ENCODE results near the gene THAP3. TPM values are rescaled to one million over a fixed set of nuclear protein-coding genes. Genes with fewer than 3 reads are reported as not detected.

The THAP3 gene
- total and polyA plus RNA-seq, 2 of the 8 experiments (the other 6 are each of a cell fraction or from before 2014, with no cell fraction given), result 8.2 to 15.3 TPM

DNA sequence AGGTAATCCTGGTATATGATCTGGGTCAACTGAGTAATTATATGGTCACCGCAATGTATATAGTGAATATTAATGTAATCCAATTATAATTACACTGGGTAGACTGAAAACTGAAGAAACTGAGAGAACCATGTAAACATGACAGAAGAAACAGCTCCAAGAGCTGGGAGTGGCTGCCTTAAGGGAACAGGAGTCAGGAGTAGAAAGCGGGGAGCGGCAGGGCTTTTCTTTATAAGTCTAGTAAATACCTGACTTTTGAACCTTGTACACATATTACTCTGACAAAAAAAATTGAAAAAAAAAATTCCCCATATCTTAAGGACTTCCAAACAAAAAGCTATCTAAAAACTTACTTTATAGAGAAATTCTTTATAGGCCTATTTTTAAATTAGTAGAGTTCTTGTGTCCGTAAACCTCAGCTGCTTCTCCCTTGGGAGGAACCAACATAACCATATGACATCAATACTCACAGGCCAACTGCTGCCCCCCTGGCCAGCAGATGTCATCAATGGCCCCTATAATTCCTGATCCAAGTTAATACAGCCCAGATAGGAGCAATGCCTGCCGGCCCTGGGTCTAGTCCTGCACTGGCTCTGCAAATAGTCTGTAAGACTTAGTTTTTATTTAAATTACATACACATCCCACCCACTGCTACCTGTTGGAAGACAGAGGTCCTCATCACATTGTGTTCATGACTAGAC is 33.8 kb downstream of the THAP3 start:
- Histone ChIP-seq H3K4me2 (ENCODE audit: insufficient read depth in 1 of 2, low read depth in 2 of 2, low read length in 2 of 2) (no peak overlapping the region), H2BK5ac (ENCODE audit: low read depth, low read length) (no peak overlapping the region), H4K8ac (ENCODE audit: extremely low read depth, insufficient read depth, low read length) (no peak overlapping the region), H3K18ac (ENCODE audit: extremely low read depth, low read length) (no peak overlapping the region), H3K36me3 (ENCODE audit: control insufficient read depth in 2 of 4, insufficient read depth in 4 of 4, low read length in 3 of 4) (peaks cover 2 to 12% (median 6%) of the 10 kb centered on the region in 4 experiments; a peak in 7 of 8 replicates), H3K23ac (ENCODE audit: insufficient read length) (no peak overlapping the region), H2AK5ac (ENCODE audit: low read depth, low read length) (no peak overlapping the region), H3K23me2 (ENCODE audit: low read depth, low read length) (peaks cover 2% of the 10 kb centered on the region; the same call in 1 of the 2 replicates), H2BK15ac (ENCODE audit: low read length) (no peak overlapping the region), H2BK120ac (replicated peaks; ENCODE audit: low read depth, low read length) (no peak overlapping the region), H2AFZ (ENCODE audit: low read length) (no peak overlapping the region), H2BK20ac (ENCODE audit: low read length) (no peak overlapping the region), H3K79me2 (ENCODE audit: control insufficient read depth in 1 of 2, insufficient read depth in 2 of 2, low read length in 2 of 2) (peaks cover 0 to 15% of the 10 kb centered on the region in 2 experiments; a peak in 1 of 4 replicates), H3K4ac (replicated peaks; ENCODE audit: insufficient read length, low read depth, low read length) (no peak overlapping the region), H3K79me1 (ENCODE audit: low read depth, low read length) (no peaks in the 10 kb centered on the region; the same call in none of the 2 replicates), H3K14ac (ENCODE audit: insufficient read length) (no peak overlapping the region), H3K27ac (ENCODE audit: low read depth, low read length) (no peak overlapping the region), H3K9me3 (ENCODE audit: insufficient read depth in 2 of 2, low read depth in 1 of 2, low read length in 1 of 2) (peaks cover 0 to 2% of the 10 kb centered on the region in 2 experiments; a peak in 1 of 4 replicates), H4K20me1 (replicated peaks in 1 of 2; ENCODE audit: control insufficient read depth in 1 of 2, insufficient read depth in 2 of 2, low read length in 2 of 2) (peaks cover 0 to 4% of the 10 kb centered on the region in 2 experiments), H3K9ac (replicated peaks in 1 of 4; ENCODE audit: extremely low read depth in 1 of 4, low read depth in 3 of 4, low read length in 3 of 4) (no peak overlapping the region), H3K4me1 (replicated peaks in 1 of 4; ENCODE audit: control insufficient read depth in 3 of 4, insufficient read depth in 4 of 4, low read length in 3 of 4) (no peaks in the 10 kb centered on the region), H2BK12ac (ENCODE audit: low read depth, low read length) (no peak overlapping the region), H3K4me3 (ENCODE audit: extremely low read depth in 1 of 4, insufficient read depth in 2 of 4, low read depth in 3 of 4, low read length in 4 of 4) (no peak overlapping the region), H3K56ac (replicated peaks; ENCODE audit: insufficient read length, low read depth, low read length) (no peak overlapping the region), H3K27me3 (replicated peaks in 1 of 4; ENCODE audit: control insufficient read depth in 3 of 4, extremely low read depth in 1 of 4, insufficient read depth in 3 of 4, low read length in 3 of 4) (no peaks in the 10 kb centered on the region), H4K91ac (replicated peaks; ENCODE audit: insufficient read length, low read length) (no peak overlapping the region), H4K5ac (ENCODE audit: insufficient read length, low read depth, low read length) (no peak overlapping the region)
- TF ChIP-seq JUND (IDR thresholded peaks at IDR 0.05; ENCODE audit: low read length), result no peak
- TF ChIP-seq, protein P1, sequence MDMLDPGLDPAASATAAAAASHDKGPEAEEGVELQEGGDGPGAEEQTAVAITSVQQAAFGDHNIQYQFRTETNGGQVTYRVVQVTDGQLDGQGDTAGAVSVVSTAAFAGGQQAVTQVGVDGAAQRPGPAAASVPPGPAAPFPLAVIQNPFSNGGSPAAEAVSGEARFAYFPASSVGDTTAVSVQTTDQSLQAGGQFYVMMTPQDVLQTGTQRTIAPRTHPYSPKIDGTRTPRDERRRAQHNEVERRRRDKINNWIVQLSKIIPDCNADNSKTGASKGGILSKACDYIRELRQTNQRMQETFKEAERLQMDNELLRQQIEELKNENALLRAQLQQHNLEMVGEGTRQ (IDR thresholded peaks at IDR 0.05; ENCODE audit: low read length), result no peak
- TF ChIP-seq, protein P2, sequence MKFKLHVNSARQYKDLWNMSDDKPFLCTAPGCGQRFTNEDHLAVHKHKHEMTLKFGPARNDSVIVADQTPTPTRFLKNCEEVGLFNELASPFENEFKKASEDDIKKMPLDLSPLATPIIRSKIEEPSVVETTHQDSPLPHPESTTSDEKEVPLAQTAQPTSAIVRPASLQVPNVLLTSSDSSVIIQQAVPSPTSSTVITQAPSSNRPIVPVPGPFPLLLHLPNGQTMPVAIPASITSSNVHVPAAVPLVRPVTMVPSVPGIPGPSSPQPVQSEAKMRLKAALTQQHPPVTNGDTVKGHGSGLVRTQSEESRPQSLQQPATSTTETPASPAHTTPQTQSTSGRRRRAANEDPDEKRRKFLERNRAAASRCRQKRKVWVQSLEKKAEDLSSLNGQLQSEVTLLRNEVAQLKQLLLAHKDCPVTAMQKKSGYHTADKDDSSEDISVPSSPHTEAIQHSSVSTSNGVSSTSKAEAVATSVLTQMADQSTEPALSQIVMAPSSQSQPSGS (IDR thresholded peaks at IDR 0.05; ENCODE audit: low read length), result no peak
- TF ChIP-seq, protein P3, sequence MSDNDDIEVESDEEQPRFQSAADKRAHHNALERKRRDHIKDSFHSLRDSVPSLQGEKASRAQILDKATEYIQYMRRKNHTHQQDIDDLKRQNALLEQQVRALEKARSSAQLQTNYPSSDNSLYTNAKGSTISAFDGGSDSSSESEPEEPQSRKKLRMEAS (IDR thresholded peaks at IDR 0.05), result no peak
- no peak for TF ChIP-seq SP1 (IDR thresholded peaks at IDR 0.05; ENCODE audit: low read depth, low read length)
- no peak for TF ChIP-seq MAFK (IDR thresholded peaks at IDR 0.05; ENCODE audit: low read depth, low read length)
- TF ChIP-seq BACH1 (IDR thresholded peaks at IDR 0.05; ENCODE audit: low read length), result no peak
- TF ChIP-seq HDAC6 (IDR thresholded peaks at IDR 0.05; ENCODE audit: low read depth, low read length), result no peak
- TF ChIP-seq BCL11A (IDR thresholded peaks at IDR 0.05; ENCODE audit: low read depth in 2 of 2, low read length in 2 of 2), result no peak
- no peak for TF ChIP-seq RXRA (IDR thresholded peaks at IDR 0.05; ENCODE audit: insufficient read depth, low read depth, low read length)
- FAIRE-seq (no peak), DNase-seq (ENCODE audit: low read depth in 1 of 2, low spot score in 2 of 2) (no peak)
- CTCF ChIA-PET (ENCODE audit: partially characterized antibody), result interaction anchor here (0.5 to 1.4 kb wide), 4 partner anchors 11 to 142 kb away, joined by 3 to 6 read pairs (median 4); no protein-coding TSS in a partner anchor
- WGBS, 2 experiments (ENCODE audit: extremely low coverage in 1 of 2, insufficient coverage in 1 of 2, insufficient read length in 1 of 2, insufficient replicate concordance in 2 of 2, low coverage in 1 of 2, low lambda C conversion rate in 2 of 2, missing lambda C conversion rate in 1 of 2), result 97% methylated on average over 5 of the region's 5 CpGs; no CpG with 5 or more reads in 1 of the 2 experiments
- POLR2A ChIA-PET (ENCODE audit: partially characterized antibody), result interaction anchor here (1.5 kb wide), 1 partner anchor 55 kb away, joined by 3 read pairs; no protein-coding TSS in a partner anchor

Data from H1 (cell line).